Pancreas (tissue), 10 donors: Measurements from ENCODE around the gene P2RY2. TPM values are rescaled to one million over a fixed set of nuclear protein-coding genes. Genes with fewer than 3 reads are reported as not detected.
A peak's percentile ranks its signal among the peaks of the same experiment; 100 is the strongest.

Source experiments
- ATAC-seq, 4 donors: fragments of 200-7000 bp; cut with Tn5 transposase; one replicate each; pipeline versions ENCODE4 v1.8.0 to v1.9.1; 2020; ENCODE audit warnings: mild to moderate bottlenecking in 4 of 4, moderate library complexity in 4 of 4
- DNase-seq, 6 donors: peaks; one replicate each; pipeline ENCODE4 v3.0.0-alpha.2; 2020
- FAIRE-seq: peaks from 2 replicates; lab custom pipeline; 2012; peaks lifted over from hg19 to GRCh38; lab: Jason Lieb, UNC
- H3K27ac ChIP-seq, 4 donors: fragments of 200-600 bp; sonication (generic); 1 replicate in 3 of 4; 2 replicates in 1 of 4; pipeline versions ENCODE4 v1.5.0 to v1.8.0; 2020
- H3K27me3 ChIP-seq, 4 donors: fragments of 200-600 bp; one replicate each; pipeline ENCODE4 v1.8.0; 2021
- H3K36me3 ChIP-seq, 3 donors: fragments of 200-600 bp; sonication (generic) in 1 of 3; one replicate each; pipeline versions ENCODE4 v1.5.0 to v1.8.0; 2020 to 2021
- H3K4me1 ChIP-seq, 3 donors: fragments of 200-600 bp; one replicate each; pipeline ENCODE4 v1.8.0; 2021
- H3K4me3 ChIP-seq, 4 donors: fragments of 200-600 bp; sonication (generic) in 2 of 4; one replicate each; pipeline versions ENCODE4 v1.5.0 to v1.8.0; 2020 to 2021
- H3K9me3 ChIP-seq, 4 donors: fragments of 200-600 bp; one replicate each; pipeline ENCODE4 v1.8.0; 2021
- WGBS, 2 donors: extraction: QIAGEN DNeasy Blood & Tissue Kit; methylation state at CpG; one replicate each; pipeline ENCODE4 v1.1.7; 2013; 5-methylcytosine and 5-hydroxymethylcytosine counted together
- intact Hi-C, 3 donors: fragments of 100-400 bp; cut with DNase I; formaldehyde crosslinking; loops; one replicate each; pipeline versions ENCODE4 v1.11.1 to v1.14.2; 2022
- polyA plus RNA-seq, 2 donors: library from polyadenylated mRNA; stranded (reverse); fragments of 200-250 nt; gene quantifications; one replicate each; pipeline ENCODE4 v1.2.3, GENCODE V29; 2013
- total RNA-seq, 6 donors: library from RNA; stranded (reverse); fragmentation: NEBNext Ultra II Directional in 4 of 6; extraction: Animal tissue kit (Norgen Biotek cat#: 25700) in 4 of 6; gene quantifications; one replicate each; pipeline versions ENCODE4 v1.2.1 to v1.2.4, GENCODE V29; 2021 to 2023
- TF ChIP-seq, protein P1 (sequence below), 4 donors: fragments of 200-600 bp; sonication (generic) in 3 of 4; IDR thresholded peaks; one replicate each; pipeline versions ENCODE4 v1.5.0 to v1.8.0; 2021; ENCODE audit warnings: antibody characterized with exemption in 4 of 4
- donor health status: healthy with polysubstance abuse.
- donor health status: DM: no; HTN: no; CAD: no; lungs with moderate emphysema.
- donor health status: DM: no; HTN: no; CAD: no.
- donor health status: control.
- donor health status: control.
- donor health status: Bipolar disorder and iron deficiency.
- donor health status: DM: yes; HTN: yes; CAD: no.
- donor health status: DM: no; HTN: no; CAD: no.
- donor health status: DM: no; HTN: no; CAD: no.
- donor health status: DM: yes; HTN: yes; CAD: no.

The P2RY2 gene
- total and polyA plus RNA-seq, 8 donors: 0.24 to 2.0 (median 0.47) TPM

- no peak for ATAC-seq
Measured at GRCh38 chr11:73189723-73190556, 28.1 kb upstream of the P2RY2 start.

GRCh38 chr11:73190557-73190885 is 27.6 kb upstream of the P2RY2 start:
- no peak overlapping the region for H3K4me3 ChIP-seq
- ATAC-seq (no peak), FAIRE-seq (no peak), DNase-seq (no peak)
- 86 to 90% methylated on average over 3 of the region's 3 CpGs for WGBS, 2 donors
- no peaks in the 10 kb centered on the region for H3K4me1 ChIP-seq
- no peaks in the 10 kb centered on the region for H3K36me3 ChIP-seq
- TF ChIP-seq, protein P1, sequence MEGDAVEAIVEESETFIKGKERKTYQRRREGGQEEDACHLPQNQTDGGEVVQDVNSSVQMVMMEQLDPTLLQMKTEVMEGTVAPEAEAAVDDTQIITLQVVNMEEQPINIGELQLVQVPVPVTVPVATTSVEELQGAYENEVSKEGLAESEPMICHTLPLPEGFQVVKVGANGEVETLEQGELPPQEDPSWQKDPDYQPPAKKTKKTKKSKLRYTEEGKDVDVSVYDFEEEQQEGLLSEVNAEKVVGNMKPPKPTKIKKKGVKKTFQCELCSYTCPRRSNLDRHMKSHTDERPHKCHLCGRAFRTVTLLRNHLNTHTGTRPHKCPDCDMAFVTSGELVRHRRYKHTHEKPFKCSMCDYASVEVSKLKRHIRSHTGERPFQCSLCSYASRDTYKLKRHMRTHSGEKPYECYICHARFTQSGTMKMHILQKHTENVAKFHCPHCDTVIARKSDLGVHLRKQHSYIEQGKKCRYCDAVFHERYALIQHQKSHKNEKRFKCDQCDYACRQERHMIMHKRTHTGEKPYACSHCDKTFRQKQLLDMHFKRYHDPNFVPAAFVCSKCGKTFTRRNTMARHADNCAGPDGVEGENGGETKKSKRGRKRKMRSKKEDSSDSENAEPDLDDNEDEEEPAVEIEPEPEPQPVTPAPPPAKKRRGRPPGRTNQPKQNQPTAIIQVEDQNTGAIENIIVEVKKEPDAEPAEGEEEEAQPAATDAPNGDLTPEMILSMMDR (IDR thresholded peaks at IDR 0.05): no peak
- no peaks in the 10 kb centered on the region for H3K9me3 ChIP-seq
- intact Hi-C loops: no loop called here
- H3K27ac ChIP-seq: no peak overlapping the region
- H3K27me3 ChIP-seq: no peaks in the 10 kb centered on the region

More at GRCh38 chr11:73189723-73190556, 28.1 kb upstream of the P2RY2 start:
- no peak overlapping the region for H3K4me3 ChIP-seq
- no peak overlapping the region for H3K27ac ChIP-seq
- 62 to 68% methylated on average over 5 of the region's 5 CpGs for WGBS, 2 donors
- FAIRE-seq (no peak), DNase-seq (no peak)
- no peaks in the 10 kb centered on the region for H3K4me1 ChIP-seq
- intact Hi-C loops: loop anchor here (5.0 to 10.0 kb wide), 4 partner anchors 47 to 265 kb away; no protein-coding TSS in a partner anchor
- H3K9me3 ChIP-seq: no peaks in the 10 kb centered on the region
- H3K27me3 ChIP-seq: no peaks in the 10 kb centered on the region
- H3K36me3 ChIP-seq: no peaks in the 10 kb centered on the region
- TF ChIP-seq, protein P1 (IDR thresholded peaks at IDR 0.05): no peak

DNA sequence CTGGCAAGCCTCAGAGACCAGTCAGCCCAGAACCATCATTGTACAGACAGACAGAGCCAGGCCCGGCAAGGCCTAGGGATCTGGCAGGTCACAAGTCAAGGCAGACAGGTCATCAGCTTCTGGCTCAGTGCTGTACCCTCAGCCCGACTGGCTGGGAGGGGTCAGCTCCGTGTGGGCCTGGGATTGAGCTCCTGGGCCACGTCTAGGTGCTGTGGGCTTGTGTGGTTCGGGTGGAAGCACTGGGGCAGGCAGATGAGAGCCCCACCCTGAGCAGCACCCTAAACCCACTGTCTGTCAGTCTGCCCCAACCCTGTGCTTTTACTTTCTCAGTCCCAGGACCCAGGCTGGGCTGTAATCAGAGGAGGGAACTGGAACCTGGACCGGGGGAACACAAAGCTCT is 26.9 kb upstream of the P2RY2 start:
- DNase-seq (no peak), FAIRE-seq (no peak), ATAC-seq (no peak)
- H3K27me3 ChIP-seq: no peaks in the 10 kb centered on the region
- H3K9me3 ChIP-seq: no peaks in the 10 kb centered on the region
- TF ChIP-seq, protein P1 (IDR thresholded peaks at IDR 0.05): no peak
- 74 to 77% methylated on average over 6 of the region's 6 CpGs for WGBS, 2 donors
- H3K4me3 ChIP-seq: no peak overlapping the region
- no peak overlapping the region for H3K27ac ChIP-seq
- H3K36me3 ChIP-seq: no peaks in the 10 kb centered on the region
- intact Hi-C loops: no loop called here
- H3K4me1 ChIP-seq: no peaks in the 10 kb centered on the region

DNA sequence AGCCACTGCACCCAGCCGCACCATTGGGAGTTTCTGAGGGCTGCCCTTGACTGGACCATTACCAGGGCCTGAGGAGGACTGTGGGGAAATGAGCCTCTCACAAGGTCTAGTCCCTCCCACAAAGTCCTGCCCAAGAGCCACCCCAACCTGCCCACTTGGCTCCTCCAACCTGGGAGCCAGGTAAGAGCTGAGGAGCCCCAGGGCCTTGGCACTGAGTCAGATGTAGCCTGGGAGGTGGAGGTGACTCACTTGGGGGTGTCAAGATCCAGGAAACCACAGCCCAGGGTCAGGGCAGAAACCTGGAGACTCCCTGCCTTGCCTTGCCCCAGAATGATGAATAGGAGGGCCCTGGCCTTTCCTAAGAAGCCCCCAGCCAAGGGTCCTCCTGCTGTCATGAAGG is 25.8 kb upstream of the P2RY2 start:
- H3K9me3 ChIP-seq: no peaks in the 10 kb centered on the region
- intact Hi-C loops: no loop called here
- FAIRE-seq (no peak), ATAC-seq (peak in 1 of 4 donors; percentile 17), DNase-seq (no peak)
- TF ChIP-seq, protein P1 (IDR thresholded peaks at IDR 0.05): no peak
- no peaks in the 10 kb centered on the region for H3K27me3 ChIP-seq
- WGBS, 2 donors: 94 to 100% methylated on average over 1 of the region's 1 CpG
- H3K4me3 ChIP-seq: no peak overlapping the region
- no peak overlapping the region for H3K27ac ChIP-seq
- no peaks in the 10 kb centered on the region for H3K4me1 ChIP-seq
- H3K36me3 ChIP-seq: no peaks in the 10 kb centered on the region
